ENCODE measurements around the gene CD63.

The CD63 gene

DNA sequence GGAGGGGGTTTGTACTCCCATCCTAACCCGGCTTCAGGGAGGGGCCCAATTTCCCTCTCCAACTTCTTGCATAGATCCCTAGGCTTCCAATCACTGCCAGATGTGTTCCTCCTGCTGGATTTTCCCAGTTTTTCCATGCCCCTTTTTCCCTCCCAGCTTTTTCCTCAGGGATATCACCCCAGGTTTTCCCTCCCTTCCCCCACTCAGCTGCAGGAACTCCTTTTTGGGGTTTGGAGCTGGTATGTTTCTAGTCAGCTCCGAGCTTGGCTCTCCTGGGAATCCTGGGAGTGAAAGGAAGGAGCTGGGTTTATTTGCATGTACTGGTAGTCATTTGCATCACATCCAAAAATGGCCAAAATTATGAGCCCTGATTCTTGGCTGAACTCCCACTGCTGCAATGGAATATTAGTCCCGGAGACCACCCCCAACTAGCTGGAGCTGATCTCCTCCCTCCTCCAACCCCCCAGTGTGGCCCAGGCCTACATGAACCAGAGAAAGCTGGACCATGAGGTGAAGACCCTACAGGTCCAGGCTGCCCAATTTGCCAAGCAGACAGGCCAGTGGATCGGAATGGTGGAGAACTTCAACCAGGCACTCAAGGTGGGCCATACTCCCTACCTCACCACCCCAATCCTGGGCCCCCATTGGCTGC, 10.1 kb downstream of the CD63 start:
- H3F3A ChIP-seq (ENCODE audit: insufficient read depth), result no peaks in the 10 kb centered on the region
- no peaks in the 10 kb centered on the region for H3K9me3 ChIP-seq (ENCODE audit: insufficient read depth, low read length)
- no peaks in the 10 kb centered on the region for H3K79me2 ChIP-seq (ENCODE audit: insufficient read depth, low read length)
- H3K4me2 ChIP-seq (ENCODE audit: low read depth, low read length, poor library complexity, severe bottlenecking), result no peak overlapping the region
- no peaks in the 10 kb centered on the region for H4K20me1 ChIP-seq (ENCODE audit: low read depth, low read length)
- no peak overlapping the region for H3K9ac ChIP-seq (ENCODE audit: low read length)
- no peaks in the 10 kb centered on the region for H3K36me3 ChIP-seq (ENCODE audit: low read length)
- no peak overlapping the region for H3K4me3 ChIP-seq (ENCODE audit: insufficient read depth, low read length, poor library complexity, severe bottlenecking)
- no peak overlapping the region for H3K27ac ChIP-seq (ENCODE audit: low read depth, low read length)
- TF ChIP-seq EZH2phosphoT487 (conservative IDR thresholded peaks at IDR 0.05; ENCODE audit: low read length), result no peak
- TF ChIP-seq, protein P1, sequence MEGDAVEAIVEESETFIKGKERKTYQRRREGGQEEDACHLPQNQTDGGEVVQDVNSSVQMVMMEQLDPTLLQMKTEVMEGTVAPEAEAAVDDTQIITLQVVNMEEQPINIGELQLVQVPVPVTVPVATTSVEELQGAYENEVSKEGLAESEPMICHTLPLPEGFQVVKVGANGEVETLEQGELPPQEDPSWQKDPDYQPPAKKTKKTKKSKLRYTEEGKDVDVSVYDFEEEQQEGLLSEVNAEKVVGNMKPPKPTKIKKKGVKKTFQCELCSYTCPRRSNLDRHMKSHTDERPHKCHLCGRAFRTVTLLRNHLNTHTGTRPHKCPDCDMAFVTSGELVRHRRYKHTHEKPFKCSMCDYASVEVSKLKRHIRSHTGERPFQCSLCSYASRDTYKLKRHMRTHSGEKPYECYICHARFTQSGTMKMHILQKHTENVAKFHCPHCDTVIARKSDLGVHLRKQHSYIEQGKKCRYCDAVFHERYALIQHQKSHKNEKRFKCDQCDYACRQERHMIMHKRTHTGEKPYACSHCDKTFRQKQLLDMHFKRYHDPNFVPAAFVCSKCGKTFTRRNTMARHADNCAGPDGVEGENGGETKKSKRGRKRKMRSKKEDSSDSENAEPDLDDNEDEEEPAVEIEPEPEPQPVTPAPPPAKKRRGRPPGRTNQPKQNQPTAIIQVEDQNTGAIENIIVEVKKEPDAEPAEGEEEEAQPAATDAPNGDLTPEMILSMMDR (IDR thresholded peaks at IDR 0.05; ENCODE audit: insufficient read depth, low read length, poor library complexity, severe bottlenecking), result no peak
- H3K27me3 ChIP-seq (ENCODE audit: low read length), result no peaks in the 10 kb centered on the region
- H3K9me2 ChIP-seq (replicated peaks; ENCODE audit: insufficient read depth, low read length), result no peaks in the 10 kb centered on the region
- no peak overlapping the region for H2AFZ ChIP-seq (ENCODE audit: low read depth, low read length, severe bottlenecking)

DNA sequence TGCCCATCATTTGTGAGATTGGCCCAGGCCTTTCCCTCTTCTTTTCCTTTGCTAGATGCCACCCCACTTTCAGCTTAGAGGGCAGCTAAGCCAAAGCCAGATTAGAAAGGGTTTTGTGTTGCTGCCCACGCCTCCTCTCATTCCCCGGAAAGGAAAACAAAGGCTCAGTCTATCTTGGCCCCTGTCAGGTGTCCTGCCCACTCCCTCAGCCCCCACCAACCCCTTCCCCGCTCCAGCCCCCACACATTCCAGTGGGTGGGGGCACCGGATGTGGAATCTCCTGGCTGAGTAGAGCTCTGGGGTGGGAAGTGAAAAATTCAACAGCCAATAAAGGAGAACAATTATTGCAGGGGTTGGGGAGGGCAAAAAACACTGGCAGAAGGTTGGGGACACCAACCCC, 10.8 kb downstream of the CD63 start:
- Histone ChIP-seq H2AFZ (ENCODE audit: low read depth, low read length, severe bottlenecking) (no peak overlapping the region), H3K36me3 (ENCODE audit: low read length) (no peaks in the 10 kb centered on the region), H3K9me2 (replicated peaks; ENCODE audit: insufficient read depth, low read length) (no peaks in the 10 kb centered on the region), H3K27ac (ENCODE audit: low read depth, low read length) (0 out of 2 replicates have a peak overlapping the region, but pooled peaks have one; percentile 85), H3F3A (ENCODE audit: insufficient read depth) (no peaks in the 10 kb centered on the region), H3K9me3 (ENCODE audit: insufficient read depth, low read length) (no peaks in the 10 kb centered on the region), H4K20me1 (ENCODE audit: low read depth, low read length) (no peaks in the 10 kb centered on the region), H3K4me3 (ENCODE audit: insufficient read depth, low read length, poor library complexity, severe bottlenecking) (no peak overlapping the region), H3K79me2 (ENCODE audit: insufficient read depth, low read length) (no peaks in the 10 kb centered on the region), H3K27me3 (ENCODE audit: low read length) (no peaks in the 10 kb centered on the region), H3K4me2 (ENCODE audit: low read depth, low read length, poor library complexity, severe bottlenecking) (peak overlapping the region; percentile 74), H3K9ac (ENCODE audit: low read length) (no peak overlapping the region)
- TF ChIP-seq EZH2phosphoT487 (conservative IDR thresholded peaks at IDR 0.05; ENCODE audit: low read length), result no peak
- TF ChIP-seq, protein P1 (IDR thresholded peaks at IDR 0.05; ENCODE audit: insufficient read depth, low read length, poor library complexity, severe bottlenecking), result no peak

DNA sequence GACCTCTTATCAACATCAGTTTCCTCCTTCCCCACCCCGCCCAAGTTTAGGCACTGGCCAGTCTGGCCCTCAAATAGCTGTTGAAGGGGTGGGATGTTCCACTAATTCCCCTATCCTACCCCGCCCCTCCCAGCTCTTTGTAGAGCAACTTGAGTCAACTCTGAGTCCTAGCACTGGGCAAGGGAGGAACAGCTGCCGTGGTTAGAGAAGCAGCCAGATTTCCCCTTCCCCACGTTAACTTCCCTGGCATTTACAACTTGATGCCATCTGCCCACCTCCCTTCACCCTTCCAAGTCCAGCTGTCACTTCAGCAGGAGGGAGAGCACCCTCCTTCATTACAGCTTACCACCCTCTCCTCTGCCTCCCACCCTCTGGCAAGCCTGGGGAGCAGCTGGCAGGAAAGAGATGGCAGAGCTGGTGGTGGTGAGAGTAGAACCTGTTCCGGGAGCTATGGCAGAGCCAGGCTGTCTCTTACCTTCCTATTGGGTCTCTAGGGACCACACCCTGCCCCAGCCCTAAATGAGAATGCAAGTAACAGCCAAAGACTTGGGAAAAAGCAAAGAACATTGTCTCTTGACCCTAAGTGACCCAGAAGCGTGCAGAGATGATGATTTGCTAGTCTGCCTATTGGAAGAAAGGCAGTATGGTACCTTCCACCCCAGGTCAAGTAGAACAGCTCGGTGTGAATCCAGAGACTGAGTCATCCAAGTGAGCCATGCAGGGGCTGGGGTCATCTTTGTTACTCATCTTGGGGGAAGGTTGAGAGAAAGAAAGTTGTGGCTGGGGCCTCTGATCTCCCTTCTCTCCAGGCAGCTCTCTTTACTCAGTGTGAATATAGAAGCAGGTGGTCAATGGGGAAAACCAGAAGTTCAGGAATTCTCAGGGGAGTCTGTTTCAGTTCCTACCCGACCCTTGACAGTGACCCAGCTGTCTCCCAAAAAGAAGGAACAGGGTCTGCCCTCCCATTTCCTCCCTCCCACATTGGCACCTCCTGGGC, 11.5 kb downstream of the CD63 start:
- no peak overlapping the region for H2AFZ ChIP-seq (ENCODE audit: low read depth, low read length, severe bottlenecking)

More for the DNA sequence above, 11.5 kb downstream of the CD63 start:
- H3K9ac ChIP-seq (ENCODE audit: low read length), result peak overlapping the region; percentile 73
- H3K9me3 ChIP-seq (ENCODE audit: insufficient read depth, low read length), result no peaks in the 10 kb centered on the region
- no peak for TF ChIP-seq EZH2phosphoT487 (conservative IDR thresholded peaks at IDR 0.05; ENCODE audit: low read length)
- H3K4me3 ChIP-seq (ENCODE audit: insufficient read depth, low read length, poor library complexity, severe bottlenecking), result peak overlapping the region; percentile 86
- peak overlapping the region; percentile 74 for H3K4me2 ChIP-seq (ENCODE audit: low read depth, low read length, poor library complexity, severe bottlenecking)
- H4K20me1 ChIP-seq (ENCODE audit: low read depth, low read length), result no peaks in the 10 kb centered on the region
- no peaks in the 10 kb centered on the region for H3K9me2 ChIP-seq (replicated peaks; ENCODE audit: insufficient read depth, low read length)
- peak overlapping the region; percentile 85 for H3K27ac ChIP-seq (ENCODE audit: low read depth, low read length)
- H3K79me2 ChIP-seq (ENCODE audit: insufficient read depth, low read length), result no peaks in the 10 kb centered on the region
- H3K36me3 ChIP-seq (ENCODE audit: low read length), result no peaks in the 10 kb centered on the region
- no peaks in the 10 kb centered on the region for H3K27me3 ChIP-seq (ENCODE audit: low read length)
- H3F3A ChIP-seq (ENCODE audit: insufficient read depth), result no peaks in the 10 kb centered on the region

All from SU-DHL-6 (cell line).